HUES48 (cell line): ENCODE data around the gene COL4A4.

ENCODE experiments used
- H3K27ac ChIP-seq: one replicate; pipeline ENCODE4 v1.7.0; 2013; ENCODE audit warnings: low read depth, low read length, inconsistent platforms
- H3K27me3 ChIP-seq: 2 replicates; pipeline ENCODE4 v1.6.1; 2013; ENCODE audit warnings: mild to moderate bottlenecking, low read length; ENCODE audit not compliant: control insufficient read depth, insufficient read depth
- H3K36me3 ChIP-seq: 2 replicates; pipeline ENCODE4 v1.6.1; 2013; ENCODE audit warnings: low read length; ENCODE audit not compliant: control insufficient read depth, insufficient read depth
- H3K4me1 ChIP-seq: 2 replicates; pipeline ENCODE4 v1.6.1; 2013; ENCODE audit warnings: mild to moderate bottlenecking, low read length; ENCODE audit not compliant: control insufficient read depth, insufficient read depth
- H3K4me3 ChIP-seq: 2 replicates; pipeline ENCODE4 v1.5.1; 2013; ENCODE audit warnings: mild to moderate bottlenecking, low read depth, low read length
- H3K9ac ChIP-seq: 2 replicates; pipeline ENCODE4 v1.6.1; 2013; ENCODE audit warnings: mild to moderate bottlenecking, low read depth, low read length, moderate library complexity
- H3K9me3 ChIP-seq: 2 replicates; pipeline ENCODE4 v1.6.1; 2013; ENCODE audit warnings: low read length; ENCODE audit not compliant: control insufficient read depth, insufficient read depth

Gene COL4A4

DNA sequence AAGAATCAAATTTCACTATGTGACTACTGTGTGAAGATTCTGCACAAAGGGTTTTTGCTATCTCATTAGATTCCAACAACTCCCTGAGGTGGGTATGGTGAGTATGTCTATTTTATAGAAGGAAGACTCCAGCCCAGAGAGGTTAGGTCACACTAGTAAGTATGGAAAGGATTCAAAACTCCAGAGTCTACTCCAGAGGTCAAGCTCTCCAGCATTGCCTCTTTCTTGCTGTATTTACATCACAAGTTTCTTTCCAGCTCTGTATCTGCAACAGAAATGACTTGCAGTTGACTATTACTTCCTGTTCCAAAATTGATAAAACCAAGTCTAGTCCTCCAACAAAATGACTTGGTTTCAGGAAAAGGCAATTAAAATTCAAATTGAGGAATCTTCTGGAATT lies 2.1 kb downstream of the COL4A4 start:
- Histone ChIP-seq H3K9me3 (no peaks in the 10 kb centered on the region), H3K27me3 (peaks cover 54% of the 10 kb centered on the region), H3K4me1 (peaks cover 4% of the 10 kb centered on the region; the same call in 1 of the 2 replicates), H3K27ac (no peak overlapping the region), H3K4me3 (no peak overlapping the region), H3K36me3 (no peaks in the 10 kb centered on the region), H3K9ac (no peak overlapping the region)

DNA sequence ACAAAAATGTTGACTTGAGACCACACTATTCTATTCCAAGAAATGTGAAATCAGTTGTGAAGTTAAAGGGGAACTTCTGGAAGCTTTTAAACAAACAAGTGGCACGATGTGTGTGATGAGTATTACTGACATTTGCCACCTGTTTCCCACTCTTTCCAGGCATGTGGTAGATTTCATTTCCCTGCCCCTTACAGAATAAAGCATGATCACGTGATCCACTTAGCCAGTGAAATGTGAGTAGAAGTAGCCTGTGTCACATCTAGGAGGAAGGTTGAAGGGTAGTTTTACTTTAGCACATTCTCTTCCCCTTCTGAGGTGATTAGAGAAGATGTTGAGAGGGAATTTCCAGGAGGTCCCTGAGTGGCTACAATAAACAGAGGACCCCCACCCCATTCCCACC lies 3.8 kb downstream of the COL4A4 start:
- H3K4me3 ChIP-seq: no peak overlapping the region
- no peaks in the 10 kb centered on the region for H3K36me3 ChIP-seq
- H3K4me1 ChIP-seq: no peaks in the 10 kb centered on the region
- no peaks in the 10 kb centered on the region for H3K9me3 ChIP-seq
- H3K9ac ChIP-seq: no peak overlapping the region
- H3K27me3 ChIP-seq: peaks cover 47% of the 10 kb centered on the region
- H3K27ac ChIP-seq: no peak overlapping the region

DNA sequence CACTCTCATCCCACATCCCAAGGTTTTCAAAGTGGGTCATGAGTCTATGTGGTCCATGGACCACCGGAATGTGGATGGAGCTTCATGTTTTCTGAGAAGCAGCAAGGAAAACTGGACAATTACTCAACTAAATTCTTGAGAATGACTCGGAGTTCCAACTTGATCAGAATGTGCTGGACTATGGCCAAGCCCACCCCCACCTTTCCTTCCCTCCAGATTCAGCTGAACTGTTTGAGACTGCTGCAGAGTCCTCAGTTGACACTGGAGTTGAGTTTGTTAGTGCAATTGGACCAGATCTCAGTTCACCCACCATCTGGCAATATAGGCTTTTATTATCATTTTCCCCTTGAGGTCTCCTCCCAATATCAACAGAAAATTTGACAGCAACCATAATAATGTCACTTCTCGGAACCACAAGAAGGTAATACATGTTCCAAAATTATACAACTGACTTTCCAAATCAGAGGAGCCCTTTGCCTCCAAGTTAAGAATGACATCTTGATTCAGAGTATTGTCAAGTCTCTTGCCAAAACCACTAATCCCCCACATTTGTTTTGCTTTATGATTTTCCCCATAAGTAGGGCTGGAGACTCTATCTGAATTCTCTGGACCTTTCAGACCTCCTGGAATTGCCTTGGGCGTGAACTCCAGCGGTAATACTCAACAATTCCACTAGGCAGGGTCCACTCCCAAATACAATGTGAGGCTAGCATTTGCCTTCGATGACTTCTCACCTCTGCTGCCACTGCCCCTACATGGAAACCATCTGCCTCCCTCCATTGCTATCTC lies 8.8 kb downstream of the COL4A4 start:
- H3K4me1 ChIP-seq: no peaks in the 10 kb centered on the region
- H3K27ac ChIP-seq: no peak overlapping the region
- no peaks in the 10 kb centered on the region for H3K36me3 ChIP-seq
- peaks cover 3% of the 10 kb centered on the region; the same call in 1 of the 2 replicates for H3K27me3 ChIP-seq
- H3K9ac ChIP-seq: no peak overlapping the region
- no peak overlapping the region for H3K4me3 ChIP-seq
- H3K9me3 ChIP-seq: no peaks in the 10 kb centered on the region

DNA sequence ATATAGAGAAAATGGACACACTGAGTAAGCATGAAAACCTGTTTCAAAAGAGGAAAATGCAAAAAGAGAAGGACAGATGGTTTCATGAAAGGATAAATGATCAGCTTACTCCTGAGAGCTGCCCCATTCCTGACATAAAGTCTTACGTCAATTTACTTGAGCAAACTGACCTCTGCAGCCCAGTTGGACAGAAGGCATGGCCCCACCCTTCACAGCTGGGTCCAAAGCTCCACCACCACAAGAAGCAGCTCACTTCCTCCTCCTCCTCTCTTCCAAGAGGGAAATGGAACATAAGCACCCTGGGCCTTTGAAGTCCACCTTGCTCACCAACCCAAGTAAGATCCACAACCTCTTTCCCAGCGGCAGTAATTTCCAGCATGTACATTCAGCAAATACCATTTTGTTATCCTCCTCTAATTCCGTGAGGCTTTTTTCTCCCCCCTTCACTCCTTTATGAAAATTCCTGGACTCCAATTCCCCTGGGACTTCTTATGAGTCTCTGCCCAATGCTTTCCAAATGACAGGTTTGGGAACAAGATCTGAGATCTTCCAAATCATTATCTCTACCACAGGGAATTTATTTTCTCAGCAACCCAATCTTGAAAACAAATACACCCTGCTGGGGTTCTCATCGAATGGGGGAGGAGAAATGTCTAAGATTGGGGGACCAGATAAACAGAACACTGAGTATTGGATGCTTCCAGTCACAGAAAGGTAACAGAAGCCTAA lies 10.1 kb downstream of the COL4A4 start:
- Histone ChIP-seq H3K4me3 (no peak overlapping the region), H3K36me3 (no peaks in the 10 kb centered on the region), H3K9ac (no peak overlapping the region), H3K27ac (no peak overlapping the region), H3K9me3 (no peaks in the 10 kb centered on the region), H3K4me1 (no peaks in the 10 kb centered on the region), H3K27me3 (peaks cover 3% of the 10 kb centered on the region; the same call in 1 of the 2 replicates)

DNA sequence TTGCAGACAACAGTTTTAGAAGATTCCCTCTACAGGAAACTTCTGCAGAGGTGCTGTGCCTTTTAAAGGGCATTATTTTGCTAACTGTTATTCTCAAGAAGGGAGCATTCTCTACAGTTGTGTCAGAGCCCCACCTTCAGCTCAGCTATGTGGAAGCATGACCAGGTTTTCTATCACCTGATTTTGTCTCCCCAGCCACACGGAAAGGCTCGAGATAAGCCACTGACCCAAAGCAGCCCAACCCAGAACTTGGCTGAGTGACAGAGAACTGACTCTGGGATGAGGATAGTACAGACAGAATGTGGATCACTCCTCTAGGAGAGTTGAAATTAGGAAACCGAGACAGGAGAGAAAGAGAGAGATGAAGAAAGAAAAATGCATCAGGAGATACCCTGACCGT lies 10.7 kb downstream of the COL4A4 start:
- no peaks in the 10 kb centered on the region for H3K36me3 ChIP-seq
- H3K9me3 ChIP-seq: peaks cover under 1% of the 10 kb centered on the region; the same call in 1 of the 2 replicates
- no peak overlapping the region for H3K9ac ChIP-seq
- H3K27me3 ChIP-seq: peaks cover 3% of the 10 kb centered on the region; the same call in 1 of the 2 replicates
- H3K4me1 ChIP-seq: no peaks in the 10 kb centered on the region
- H3K27ac ChIP-seq: no peak overlapping the region
- no peak overlapping the region for H3K4me3 ChIP-seq

DNA sequence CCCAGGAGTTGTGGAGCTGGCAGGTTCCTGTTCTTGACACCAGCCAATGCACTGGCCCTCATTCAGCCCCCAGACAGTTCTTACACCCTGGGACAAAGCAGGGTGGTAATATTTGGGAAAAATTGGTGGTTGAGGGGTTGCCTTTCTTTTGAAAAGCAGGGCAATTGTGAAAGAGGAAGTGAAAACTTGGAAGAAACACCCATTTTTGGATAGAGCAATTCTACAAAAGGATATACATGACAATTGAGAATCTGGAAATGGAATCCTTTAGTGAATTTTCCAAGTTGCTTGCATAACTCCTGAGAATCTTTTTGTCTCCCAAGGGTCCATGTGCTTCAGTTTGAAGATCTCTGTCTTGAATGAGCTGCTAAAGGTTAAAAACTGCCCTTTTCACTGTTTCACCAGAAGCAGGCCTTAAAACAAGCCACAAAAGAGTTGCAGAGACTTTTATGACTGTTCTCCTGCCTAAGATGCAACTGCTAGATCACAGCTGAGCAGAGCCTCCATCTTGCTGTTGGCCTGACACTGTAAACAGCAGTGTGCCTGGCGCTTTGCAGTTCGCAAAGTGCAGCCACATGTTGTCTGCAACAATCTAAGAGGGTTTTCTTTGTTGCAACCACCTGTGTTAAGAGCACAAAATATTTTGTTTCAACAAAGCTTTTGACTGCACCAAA lies 11.8 kb downstream of the COL4A4 start:
- no peaks in the 10 kb centered on the region for H3K36me3 ChIP-seq
- peaks cover 6% of the 10 kb centered on the region for H3K9me3 ChIP-seq
- no peak overlapping the region for H3K9ac ChIP-seq
- peaks cover 3% of the 10 kb centered on the region; the same call in 1 of the 2 replicates for H3K27me3 ChIP-seq
- H3K27ac ChIP-seq: no peak overlapping the region
- H3K4me1 ChIP-seq: no peaks in the 10 kb centered on the region
- no peak overlapping the region for H3K4me3 ChIP-seq

DNA sequence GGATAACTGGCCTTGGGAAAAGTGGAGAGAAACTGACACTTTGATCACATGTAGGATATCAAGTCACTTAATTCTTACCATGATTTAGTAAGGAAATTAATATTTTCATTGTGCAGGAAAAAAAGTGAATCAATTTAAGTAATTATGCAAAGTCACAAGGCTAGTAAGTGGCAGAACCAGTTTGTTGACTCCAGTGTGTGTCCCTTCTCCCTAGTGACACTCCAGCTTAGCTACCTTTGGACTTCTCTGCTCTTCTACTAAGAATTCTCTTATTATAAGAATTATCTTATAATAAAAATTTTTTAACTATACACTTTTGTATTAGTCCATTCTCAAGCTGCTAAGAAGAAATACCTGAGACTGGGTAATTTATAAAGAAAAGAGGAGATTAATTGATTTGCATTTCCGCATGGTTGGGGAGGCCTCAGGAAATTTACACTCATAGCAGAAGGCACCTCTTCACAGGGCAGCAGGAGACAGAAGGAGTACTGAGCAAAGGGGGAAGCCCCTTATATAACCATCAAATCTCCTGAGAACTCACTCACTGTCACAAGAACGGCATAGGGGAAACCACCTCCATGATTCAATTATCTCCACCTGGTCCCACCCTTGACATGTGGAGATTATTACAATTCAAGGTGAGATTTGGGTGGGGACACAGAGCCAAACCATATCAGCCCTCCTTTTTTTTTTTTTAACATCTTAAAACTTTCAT lies 13.6 kb downstream of the COL4A4 start:
- Histone ChIP-seq H3K9me3 (peaks cover 6% of the 10 kb centered on the region), H3K4me3 (no peak overlapping the region), H3K27me3 (peaks cover 3% of the 10 kb centered on the region; the same call in 1 of the 2 replicates), H3K27ac (no peak overlapping the region), H3K9ac (no peak overlapping the region), H3K4me1 (no peaks in the 10 kb centered on the region), H3K36me3 (no peaks in the 10 kb centered on the region)

DNA sequence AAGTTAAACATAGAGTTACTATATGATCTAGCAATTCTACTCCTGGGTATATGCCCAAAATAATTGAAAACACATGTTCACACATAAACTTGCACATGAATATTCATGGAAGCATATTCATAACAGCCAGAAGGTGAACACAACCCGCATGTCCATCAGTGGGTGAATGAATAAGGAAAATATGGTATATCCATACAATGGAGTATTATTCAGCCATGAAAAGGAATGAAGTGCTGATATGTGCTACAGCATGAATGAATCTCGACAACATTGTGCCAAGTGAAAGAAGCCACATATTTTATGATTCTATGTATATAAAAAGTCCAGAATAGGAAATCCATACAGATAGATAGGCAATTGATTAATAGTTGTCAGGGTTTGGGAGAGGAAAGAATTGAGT lies 15.9 kb downstream of the COL4A4 start:
- Histone ChIP-seq H3K9ac (no peak overlapping the region), H3K27me3 (peaks cover 3% of the 10 kb centered on the region; the same call in 1 of the 2 replicates), H3K4me3 (no peak overlapping the region), H3K9me3 (peaks cover 6% of the 10 kb centered on the region), H3K36me3 (no peaks in the 10 kb centered on the region), H3K27ac (no peak overlapping the region), H3K4me1 (no peaks in the 10 kb centered on the region)

DNA sequence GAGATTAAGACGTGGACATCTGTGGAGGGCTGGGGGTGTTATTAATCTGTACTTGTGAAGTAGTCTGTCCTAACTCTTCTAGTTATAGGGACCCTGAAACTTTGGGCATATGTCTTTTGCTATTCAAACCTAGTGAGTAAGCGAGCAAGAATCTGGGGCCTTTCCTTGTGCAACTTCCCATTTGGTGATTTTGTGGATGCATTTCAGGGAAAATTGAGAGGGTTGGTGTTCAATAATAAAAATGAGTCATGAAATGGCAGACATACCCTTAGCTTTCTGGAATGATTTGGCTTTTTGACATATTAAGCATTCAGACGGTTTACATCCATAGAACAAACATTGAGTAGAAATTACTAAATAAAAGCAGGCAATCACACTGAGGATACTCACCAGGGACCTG lies 17.0 kb downstream of the COL4A4 start:
- Histone ChIP-seq H3K9me3 (peaks cover 6% of the 10 kb centered on the region), H3K36me3 (no peaks in the 10 kb centered on the region), H3K27me3 (no peaks in the 10 kb centered on the region), H3K4me3 (no peak overlapping the region), H3K9ac (no peak overlapping the region), H3K4me1 (no peaks in the 10 kb centered on the region), H3K27ac (no peak overlapping the region)

DNA sequence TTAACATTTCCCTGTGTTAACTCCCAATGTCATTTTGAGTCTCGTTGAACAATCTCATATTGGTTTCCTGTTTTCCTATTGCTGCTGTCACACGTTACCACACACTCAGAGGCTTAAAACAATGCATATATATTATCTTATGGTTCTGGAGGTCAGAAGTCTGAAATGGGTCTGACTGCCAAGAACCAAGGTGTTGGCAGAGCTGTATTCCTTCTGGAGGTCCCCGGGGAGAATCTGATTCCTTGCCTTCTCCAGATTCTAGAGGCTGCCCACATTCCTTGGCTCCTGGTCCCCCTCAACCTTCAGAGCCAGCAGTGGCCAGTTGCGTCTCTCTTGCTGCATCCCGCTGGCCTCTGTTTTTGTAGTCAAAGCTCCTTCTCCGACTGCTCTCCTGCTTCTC lies 17.5 kb downstream of the COL4A4 start:
- Histone ChIP-seq H3K9ac (no peak overlapping the region), H3K4me1 (no peaks in the 10 kb centered on the region), H3K36me3 (no peaks in the 10 kb centered on the region), H3K27ac (no peak overlapping the region), H3K27me3 (no peaks in the 10 kb centered on the region), H3K9me3 (peaks cover 6% of the 10 kb centered on the region), H3K4me3 (no peak overlapping the region)
